GM12878 (cell line): ENCODE results near the gene ALDH18A1. TPM values are rescaled to one million over a fixed set of nuclear protein-coding genes. Genes with fewer than 3 reads are reported as not detected.
A peak's percentile ranks its signal among the peaks of the same experiment; 100 is the strongest.

Source experiments
- ATAC-seq: fragments of 200-7000 bp; cut with Tn5 transposase; 3 replicates; pipeline ENCODE4 v1.9.1; 2020; ENCODE audit warnings: mild to moderate bottlenecking, moderate library complexity
- BruUV-seq: library from RNA; stranded (reverse); fragments of 400-500 nt; replicated peaks from 2 replicates; lab custom pipeline; 2021; lab: Mats Ljungman, UMichigan
- CTCF ChIA-PET: fragments of 300-600 bp; sonication (Branson Sonifier 250); formaldehyde crosslinking; extraction: SDS; loops from one replicate; lab custom pipeline; 2021; ENCODE audit warnings: inconsistent platforms; lab: Yijun Ruan, JAX
- POLR2A ChIA-PET: fragments of 350-600 bp; formaldehyde crosslinking; extraction: SDS; loops from one replicate; lab custom pipeline; 2021; ENCODE audit warnings: inconsistent platforms; lab: Charles Lee
- RAD21 ChIA-PET: fragments of 300-600 bp; sonication (Branson Sonifier 250); formaldehyde crosslinking; loops from one replicate; lab custom pipeline; 2023; ENCODE audit warnings: antibody characterized with exemption; ENCODE audit not compliant: unreplicated experiment; lab: Charles Lee
- SMC1A ChIA-PET: fragments of 300-600 bp; sonication (Branson Sonifier 250); formaldehyde crosslinking; loops from one replicate; lab custom pipeline; 2023; ENCODE audit not compliant: unreplicated experiment, uncharacterized antibody; lab: Charles Lee
- DNase-seq: peaks from one replicate; pipeline ENCODE4 v3.0.0-alpha.2; 2011; ENCODE audit warnings: low read depth, low spot score
- FAIRE-seq: peaks from 3 replicates; lab custom pipeline; 2011; peaks lifted over from hg19 to GRCh38; lab: Jason Lieb, UNC
- H2AFZ ChIP-seq: 2 replicates; pipeline ENCODE4 v1.6.0; 2011; ENCODE audit warnings: low read depth, low read length, control low read depth; ENCODE audit not compliant: control insufficient read depth
- H3K27ac ChIP-seq: 2 replicates; pipeline ENCODE4 v1.5.1; 2011; ENCODE audit warnings: control low read depth; ENCODE audit not compliant: control insufficient read depth, insufficient read depth
- H3K27me3 ChIP-seq, 2 experiments: replicated peaks in 1 of 2; 2 replicates each; pipeline versions ENCODE4 v1.6.0 to v1.6.1; 2011; ENCODE audit warnings: low read length in 1 of 2; ENCODE audit not compliant: control insufficient read depth in 2 of 2, insufficient read depth in 2 of 2
- H3K36me3 ChIP-seq, 2 experiments: 2 replicates each; pipeline ENCODE4 v1.5.1; 2011; ENCODE audit warnings: low read length in 1 of 2; ENCODE audit not compliant: control insufficient read depth in 2 of 2, insufficient read depth in 2 of 2
- H3K4me1 ChIP-seq: 2 replicates; pipeline ENCODE4 v1.6.1; 2011; ENCODE audit warnings: mild to moderate bottlenecking, low read length, moderate library complexity, mixed read lengths; ENCODE audit not compliant: control insufficient read depth, insufficient read depth
- H3K4me2 ChIP-seq: 2 replicates; pipeline ENCODE4 v1.6.0; 2011; ENCODE audit warnings: control low read depth; ENCODE audit not compliant: control insufficient read depth, insufficient read depth
- H3K4me3 ChIP-seq: fragments of 200-600 bp; sonication (generic); 2 replicates; pipeline ENCODE4 v1.5.1; 2016
- H3K79me2 ChIP-seq: 2 replicates; pipeline ENCODE4 v1.6.0; 2011; ENCODE audit warnings: low read length; ENCODE audit not compliant: control insufficient read depth, insufficient read depth
- H3K9ac ChIP-seq: 2 replicates; pipeline ENCODE4 v1.8.0; 2011; ENCODE audit warnings: low read length, control low read depth, mixed read lengths; ENCODE audit not compliant: control insufficient read depth, insufficient read depth
- H3K9me3 ChIP-seq: replicated peaks from 3 replicates; pipeline ENCODE4 v1.5.1; 2011; ENCODE audit warnings: mild to moderate bottlenecking, low read length; ENCODE audit not compliant: control insufficient read depth, insufficient read depth
- H4K20me1 ChIP-seq: 2 replicates; pipeline ENCODE4 v1.6.0; 2011; ENCODE audit not compliant: control insufficient read depth, insufficient read depth
- CTCF ChIP-seq, 3 experiments: IDR thresholded peaks in 2 of 3; conservative IDR thresholded peaks in 1 of 3; 2 replicates each; pipeline ENCODE4 v1.5.1; 2011; ENCODE audit warnings: low read depth in 3 of 3, low read length in 3 of 3, mild to moderate bottlenecking in 3 of 3, control low read depth in 2 of 3, moderate library complexity in 2 of 3, inconsistent platforms in 1 of 3, mixed read lengths in 1 of 3; ENCODE audit not compliant: control insufficient read depth in 2 of 3, insufficient read depth in 1 of 3; ENCODE audit errors: extremely low read depth in 1 of 3
- E4F1 ChIP-seq: fragments of 450-650 bp; IDR thresholded peaks from 2 replicates; pipeline ENCODE4 v1.6.1; 2018; ENCODE audit warnings: borderline replicate concordance, mild to moderate bottlenecking; ENCODE audit not compliant: partially characterized antibody
- FOS ChIP-seq: IDR thresholded peaks from 3 replicates; pipeline ENCODE4 v1.6.1; 2011; ENCODE audit warnings: borderline replicate concordance; ENCODE audit not compliant: insufficient read length; ENCODE audit errors: extremely low read depth
- IKZF2 ChIP-seq, 2 experiments: fragments of 450-650 bp; IDR thresholded peaks; 2 replicates each; pipeline ENCODE4 v1.6.1; 2017; ENCODE audit warnings: mild to moderate bottlenecking in 2 of 2, moderate library complexity in 2 of 2
- PKNOX1 ChIP-seq: fragments of 450-650 bp; IDR thresholded peaks from 2 replicates; pipeline ENCODE4 v1.6.1; 2016; ENCODE audit warnings: mild to moderate bottlenecking
- RAD21 ChIP-seq: IDR thresholded peaks from 2 replicates; pipeline ENCODE4 v1.6.1; 2011; ENCODE audit warnings: mild to moderate bottlenecking, low read depth, low read length, moderate library complexity; ENCODE audit not compliant: insufficient read depth
- RBBP5 ChIP-seq: fragments of 200-600 bp; sonication (generic); conservative IDR thresholded peaks from 2 replicates; pipeline ENCODE4 v1.6.1; 2016
- SMC3 ChIP-seq: IDR thresholded peaks from 2 replicates; pipeline ENCODE4 v1.6.1; 2011; ENCODE audit warnings: low read length, improper control_type of control experiment, borderline replicate concordance
- ZBTB4 ChIP-seq: fragments of 450-650 bp; formaldehyde crosslinking; IDR thresholded peaks from 2 replicates; pipeline ENCODE4 v1.4.0; 2022; ENCODE audit warnings: mild to moderate bottlenecking, moderate library complexity
- WGBS: methylation state at CpG from one replicate; pipeline ENCODE4 v1.1.6; 2016; ENCODE audit warnings: low lambda C conversion rate; ENCODE audit not compliant: insufficient replicate concordance, insufficient coverage; ENCODE audit errors: missing lambda C conversion rate; 5-methylcytosine and 5-hydroxymethylcytosine counted together
- in situ Hi-C: fragments of 300-500 bp; cut with MboI; formaldehyde crosslinking; loops from 9 replicates; pipeline ENCODE4 v1.14.3; 2018; ENCODE audit warnings: mixed read lengths
- intact Hi-C: fragments of 100-400 bp; cut with micrococcal nuclease; formaldehyde crosslinking; loops from one replicate; pipeline ENCODE4 v1.14.2; 2022; ENCODE audit not compliant: unreplicated experiment
- polyA plus RNA-seq, 11 experiments: library from polyadenylated mRNA; depleted of rRNA in 4 of 11; unstranded in 6 of 11; stranded (reverse) in 5 of 11; fragments of >200 nt; fragmentation: Nextera tagmentation in 4 of 11; fragmentation: Illumina TruSeq in 1 of 11; extraction: Ambion mirVana in 4 of 11; extraction: Trizol in 1 of 11; gene quantifications; 1 replicate in 1 of 11; 2 replicates in 10 of 11; pipeline versions ENCODE4 v1.2.1 to v1.2.3, GENCODE V29; 2011 to 2016; ENCODE audit warnings: inconsistent platforms in 2 of 11, missing spikeins in 2 of 11, low read depth in 1 of 11
- total RNA-seq, 4 experiments: library from RNA; depleted of rRNA in 3 of 4; stranded (reverse); fragments of >200 nt in 3 of 4; fragmentation: Illumina TruSeq in 1 of 4; extraction: Trizol in 1 of 4; gene quantifications; 2 replicates each; pipeline versions ENCODE4 v1.2.1 to v1.2.3, GENCODE V29; 2013 to 2021

The ALDH18A1 gene
- total and polyA plus RNA-seq, 10 of the 15 experiments (the other 5 are each of a cell fraction or from before 2014, with no cell fraction given): 24.3 to 118 (median 99.3) TPM

GRCh38 chr10:95688648-95689047 is 32.1 kb upstream of the ALDH18A1 start:
- Histone ChIP-seq H4K20me1 (no peaks in the 10 kb centered on the region), H3K9me3 (no peaks in the 10 kb centered on the region), H3K27ac (no peak overlapping the region), H3K9ac (no peak overlapping the region), H3K4me3 (no peak overlapping the region), H3K4me2 (no peak overlapping the region), H3K27me3 (no peaks in the 10 kb centered on the region), H3K79me2 (peaks cover 24% of the 10 kb centered on the region), H3K4me1 (no peaks in the 10 kb centered on the region; the same call in 1 of the 2 replicates), H2AFZ (no peak overlapping the region), H3K36me3 (peaks cover 2 to 28% of the 10 kb centered on the region in 2 experiments)
- BruUV-seq: no TSS peak
- in situ Hi-C loops (no loop called here), intact Hi-C loops (no loop called here)
- POLR2A ChIA-PET: interaction anchor here (0.6 to 0.7 kb wide), 3 partner anchors 28 to 605 kb away, joined by 3 to 7 read pairs (median 4); no protein-coding TSS in a partner anchor
- SMC1A ChIA-PET: interaction anchor here (0.9 to 2.0 kb wide), 4 partner anchors 8 to 153 kb away, joined by 3 to 4 read pairs (median 3); partner anchors contain the start of gene ENTPD1
- RAD21 ChIA-PET: no interaction called here
- 100% methylated on average over 2 of the region's 2 CpGs for WGBS
- ATAC-seq (peak; percentile 51), DNase-seq (no peak)
- CTCF ChIA-PET: interaction anchor here (0.9 to 2.7 kb wide), 8 partner anchors 10 to 538 kb away, joined by 3 to 18 read pairs (median 4); partner anchors contain the start of gene ENTPD1
- TF ChIP-seq SMC3 (peak; percentile 9; the same call in 1 of the 2 replicates), IKZF2 (IDR thresholded peaks at IDR 0.05) (no peak), E4F1 (no peak), PKNOX1 (0 out of 2 replicates have a peak, but pooled peaks have one; percentile 28), FOS (no peak), CTCF (IDR thresholded peaks at IDR 0.05 in 2 of 3, conservative IDR thresholded peaks at IDR 0.05 in 1 of 3; ENCODE audit: control insufficient read depth in 2 of 3, extremely low read depth in 1 of 3, insufficient read depth in 1 of 3, low read depth in 3 of 3, low read length in 3 of 3) (peak; percentile 17 to 34 (median 28); a peak in 3 of 6 replicates), RBBP5 (no peak), RAD21 (0 out of 2 replicates have a peak, but pooled peaks have one; percentile 3), ZBTB4 (CRISPR knock-in tag) (no peak)
- TF ChIP-seq, all 136 proteins: peak for 4
- no peak for FAIRE-seq
